GM21717 (cell line): Measurements from ENCODE around the gene AMMECR1.

Experiments
- ATAC-seq: cut with Tn5 transposase; IDR thresholded peaks from one replicate; pipeline ENCODE4 v1.9.1; 2021; ENCODE audit warnings: mild to moderate bottlenecking, moderate library complexity; ENCODE audit not compliant: unreplicated experiment

Gene AMMECR1

GRCh38 chrX:110214684-110215083, 103.2 kb downstream of the AMMECR1 start:
- ATAC-seq = no peak

- ATAC-seq = no peak
Observed at GRCh38 chrX:110213183-110213582, 104.7 kb downstream of the AMMECR1 start.

- no peak for ATAC-seq
Observed at GRCh38 chrX:110212299-110212698, 105.6 kb downstream of the AMMECR1 start.

GRCh38 chrX:110211340-110211739, 106.5 kb downstream of the AMMECR1 start:
- ATAC-seq = no peak

- no peak for ATAC-seq
Observed at GRCh38 chrX:110210417-110211139, 107.3 kb downstream of the AMMECR1 start.

GRCh38 chrX:110208092-110208491, 109.8 kb downstream of the AMMECR1 start:
- ATAC-seq = no peak

GRCh38 chrX:110204986-110205385, 112.9 kb downstream of the AMMECR1 start:
- ATAC-seq = no peak

- no peak for ATAC-seq
Observed at GRCh38 chrX:110201799-110202198, 116.1 kb downstream of the AMMECR1 start.

- no peak for ATAC-seq
Observed at GRCh38 chrX:110194977-110195376, 122.9 kb downstream of the AMMECR1 start.

GRCh38 chrX:110192516-110192915, 125.4 kb downstream of the AMMECR1 start:
- ATAC-seq = no peak

- no peak for ATAC-seq
Observed at GRCh38 chrX:110188701-110189558, 129.0 kb downstream of the AMMECR1 start.

GRCh38 chrX:110183314-110183713, 134.6 kb downstream of the AMMECR1 start:
- ATAC-seq = no peak

GRCh38 chrX:110182865-110183264, 135.0 kb downstream of the AMMECR1 start:
- no peak for ATAC-seq

GRCh38 chrX:110182362-110182761, 135.5 kb downstream of the AMMECR1 start:
- ATAC-seq = no peak

GRCh38 chrX:110181459-110182137, 136.3 kb downstream of the AMMECR1 start:
- ATAC-seq = no peak

GRCh38 chrX:110180928-110181310, 137.0 kb downstream of the AMMECR1 start:
- peak; percentile 54 for ATAC-seq

GRCh38 chrX:110180176-110180927, 137.5 kb downstream of the AMMECR1 start:
- peak; percentile 33 for ATAC-seq

- no peak for ATAC-seq
Observed at GRCh38 chrX:110178179-110178865, 139.6 kb downstream of the AMMECR1 start.

- ATAC-seq = no peak
Observed at GRCh38 chrX:110175696-110176095, 142.2 kb downstream of the AMMECR1 start.

- no peak for ATAC-seq
Observed at GRCh38 chrX:110175146-110175545, 142.7 kb downstream of the AMMECR1 start.
